ENCODE data around the gene AK8. TPM values are rescaled to one million over a fixed set of nuclear protein-coding genes. Genes with fewer than 3 reads are reported as not detected.

Gene AK8
- total and polyA plus RNA-seq, 7 donors, result 0.10 TPM; not detected in 6

- H3K27ac ChIP-seq, result no peak overlapping the region
- H3K4me3 ChIP-seq, result no peak overlapping the region
- TF ChIP-seq, protein P1, sequence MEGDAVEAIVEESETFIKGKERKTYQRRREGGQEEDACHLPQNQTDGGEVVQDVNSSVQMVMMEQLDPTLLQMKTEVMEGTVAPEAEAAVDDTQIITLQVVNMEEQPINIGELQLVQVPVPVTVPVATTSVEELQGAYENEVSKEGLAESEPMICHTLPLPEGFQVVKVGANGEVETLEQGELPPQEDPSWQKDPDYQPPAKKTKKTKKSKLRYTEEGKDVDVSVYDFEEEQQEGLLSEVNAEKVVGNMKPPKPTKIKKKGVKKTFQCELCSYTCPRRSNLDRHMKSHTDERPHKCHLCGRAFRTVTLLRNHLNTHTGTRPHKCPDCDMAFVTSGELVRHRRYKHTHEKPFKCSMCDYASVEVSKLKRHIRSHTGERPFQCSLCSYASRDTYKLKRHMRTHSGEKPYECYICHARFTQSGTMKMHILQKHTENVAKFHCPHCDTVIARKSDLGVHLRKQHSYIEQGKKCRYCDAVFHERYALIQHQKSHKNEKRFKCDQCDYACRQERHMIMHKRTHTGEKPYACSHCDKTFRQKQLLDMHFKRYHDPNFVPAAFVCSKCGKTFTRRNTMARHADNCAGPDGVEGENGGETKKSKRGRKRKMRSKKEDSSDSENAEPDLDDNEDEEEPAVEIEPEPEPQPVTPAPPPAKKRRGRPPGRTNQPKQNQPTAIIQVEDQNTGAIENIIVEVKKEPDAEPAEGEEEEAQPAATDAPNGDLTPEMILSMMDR (IDR thresholded peaks at IDR 0.05), result no peak
- no peaks in the 10 kb centered on the region for H3K4me1 ChIP-seq
- intact Hi-C loops (cut with DNase I), result no loop called here
- H3K9me3 ChIP-seq, result no peaks in the 10 kb centered on the region
- H3K36me3 ChIP-seq (ENCODE audit: insufficient read depth in 1 of 2, low read depth in 1 of 2), result peaks cover 16 to 97% of the 10 kb centered on the region in 2 donors
- WGBS, 3 donors, result 92 to 95% (median 93%) methylated on average over 12 of the region's 12 CpGs
- ATAC-seq, result no peak
- no peaks in the 10 kb centered on the region for H3K27me3 ChIP-seq (ENCODE audit: insufficient read depth in 3 of 3, low read length in 2 of 3)
- DNase-seq, result no peak
These were observed 27.6 kb upstream of the AK8 start for GRCh38 chr9:132905726-132906125.

- 78 to 82% (median 80%) methylated on average over 13 of the region's 13 CpGs for WGBS, 3 donors
- DNase-seq (no peak), ATAC-seq (no peak)
- Histone ChIP-seq H3K27ac (no peak overlapping the region), H3K4me1 (no peaks in the 10 kb centered on the region), H3K9me3 (no peaks in the 10 kb centered on the region), H3K4me3 (no peak overlapping the region), H3K27me3 (ENCODE audit: insufficient read depth in 3 of 3, low read length in 2 of 3) (no peaks in the 10 kb centered on the region), H3K36me3 (ENCODE audit: insufficient read depth in 1 of 2, low read depth in 1 of 2) (peaks cover 13 to 97% of the 10 kb centered on the region in 2 donors)
- TF ChIP-seq, protein P1 (IDR thresholded peaks at IDR 0.05), result no peak
- intact Hi-C loops (cut with DNase I), result no loop called here
These were observed 25.7 kb upstream of the AK8 start for GRCh38 chr9:132903574-132904492.

DNA sequence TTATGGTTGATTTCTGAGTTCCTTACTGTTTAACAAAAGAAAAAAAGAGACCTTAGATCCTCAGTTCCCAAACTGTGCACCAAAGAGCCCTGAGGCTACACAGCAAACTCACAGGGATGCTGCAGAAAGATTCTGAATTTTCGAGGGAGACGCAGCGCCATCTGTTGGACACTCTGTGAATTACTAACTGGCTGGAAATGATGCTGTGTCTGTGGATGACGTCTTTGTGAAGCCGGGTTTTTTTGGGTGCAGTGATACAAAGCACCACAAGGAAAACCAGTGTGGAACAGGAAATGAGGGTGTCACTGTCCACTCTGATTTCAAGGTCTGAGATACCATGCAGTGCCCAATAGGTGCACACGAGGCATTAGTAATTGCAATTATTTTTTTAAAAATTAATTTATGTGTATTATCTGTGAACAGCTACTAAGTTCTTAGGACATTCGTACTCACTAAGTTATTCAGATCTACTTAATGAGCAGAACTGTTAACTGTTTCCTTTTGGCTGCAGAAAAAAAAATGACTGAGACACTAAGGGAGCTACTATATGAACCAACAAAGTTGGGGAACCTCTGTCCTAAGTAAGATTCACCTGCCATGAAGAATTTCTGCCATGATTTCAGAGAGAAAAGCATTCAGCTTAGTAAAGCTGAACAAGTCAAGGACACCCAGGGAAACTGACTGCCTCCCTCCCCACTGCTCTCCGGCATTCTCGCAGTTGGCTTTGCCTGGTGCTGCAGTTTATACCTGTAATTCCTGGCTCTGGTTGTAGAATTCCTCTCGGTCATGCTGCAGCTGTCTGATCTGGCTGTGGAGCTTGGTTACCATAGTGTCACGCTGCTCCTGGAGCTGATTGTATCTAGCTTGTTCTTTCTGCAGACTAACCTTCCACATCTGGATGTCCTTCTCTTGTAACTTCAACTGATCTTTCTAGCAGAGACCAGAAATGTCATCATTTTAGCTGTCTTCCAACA is 24.1 kb upstream of the AK8 start:
- intact Hi-C loops (cut with DNase I), result no loop called here
- H3K36me3 ChIP-seq (ENCODE audit: insufficient read depth in 1 of 2, low read depth in 1 of 2), result peaks cover 16 to 98% of the 10 kb centered on the region in 2 donors

DNA sequence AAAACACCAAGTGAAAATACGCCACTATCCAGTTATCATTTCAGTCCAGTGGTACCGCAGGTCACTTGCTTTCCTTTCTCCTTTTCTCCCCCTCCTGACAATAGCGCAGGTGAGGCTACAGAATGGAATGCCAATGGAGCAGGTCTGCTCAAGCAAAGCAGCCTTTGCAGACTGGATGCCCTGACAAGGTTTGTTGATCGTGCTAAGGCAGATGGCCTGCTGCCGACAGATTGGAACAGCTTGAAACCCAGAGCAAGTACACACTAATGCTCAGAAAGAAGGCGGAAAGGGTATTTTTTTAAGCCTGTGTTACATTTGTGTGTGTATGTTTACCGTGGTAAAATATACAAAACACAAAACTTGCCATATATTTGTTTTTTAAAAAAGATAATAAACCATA is 20.0 kb upstream of the AK8 start:
- Histone ChIP-seq H3K36me3 (ENCODE audit: insufficient read depth in 1 of 2, low read depth in 1 of 2) (peaks cover 19 to 98% of the 10 kb centered on the region in 2 donors), H3K4me1 (no peaks in the 10 kb centered on the region), H3K27ac (no peak overlapping the region), H3K9me3 (no peaks in the 10 kb centered on the region), H3K27me3 (ENCODE audit: insufficient read depth in 3 of 3, low read length in 2 of 3) (no peaks in the 10 kb centered on the region), H3K4me3 (no peak overlapping the region)
- WGBS, 3 donors, result 93 to 95% (median 95%) methylated on average over 7 of the region's 7 CpGs
- DNase-seq, result no peak
- intact Hi-C loops (cut with DNase I), result no loop called here
- TF ChIP-seq, protein P1 (IDR thresholded peaks at IDR 0.05), result no peak
- ATAC-seq, result no peak

More for the DNA sequence above, 24.1 kb upstream of the AK8 start:
- Histone ChIP-seq H3K27me3 (ENCODE audit: insufficient read depth in 3 of 3, low read length in 2 of 3) (no peaks in the 10 kb centered on the region), H3K4me3 (no peak overlapping the region), H3K4me1 (no peaks in the 10 kb centered on the region), H3K9me3 (no peaks in the 10 kb centered on the region), H3K27ac (no peak overlapping the region)
- TF ChIP-seq, protein P1 (IDR thresholded peaks at IDR 0.05), result peak; percentile 91
- DNase-seq, result peak; percentile 53 to 66
- peak; percentile 57 to 88 (median 85) for ATAC-seq
- 21 to 28% (median 25%) methylated on average over 11 of the region's 11 CpGs for WGBS, 3 donors
